Hematopoietic multipotent progenitor cell treated with erythropoietin and hydrocortisone succinate and interleukin-3 and kit ligand, for 8 days (in vitro differentiated cells): ENCODE data around the gene RNPEPL1.

Experiments used
- DNase-seq: peaks from one replicate; pipeline ENCODE4 v3.0.0-alpha.2; 2015

RNPEPL1 gene

GRCh38 chr2:240566203-240567136, 1.8 kb upstream of the RNPEPL1 start:
- peak; percentile 93 for DNase-seq

GRCh38 chr2:240567137-240567871, 980 bp upstream of the RNPEPL1 start:
- DNase-seq = no peak

GRCh38 chr2:240568678-240569522, 616 bp downstream of the RNPEPL1 start:
- DNase-seq = peak; percentile 69

- DNase-seq = no peak
Observed at GRCh38 chr2:240569523-240569997, 1.3 kb downstream of the RNPEPL1 start.

- no peak for DNase-seq
Observed at GRCh38 chr2:240569998-240570530, 1.8 kb downstream of the RNPEPL1 start.

- no peak for DNase-seq
Observed at GRCh38 chr2:240570531-240571313, 2.4 kb downstream of the RNPEPL1 start.

- DNase-seq = no peak
Observed at GRCh38 chr2:240571314-240571973, 3.2 kb downstream of the RNPEPL1 start.

GRCh38 chr2:240572141-240573031, 4.1 kb downstream of the RNPEPL1 start:
- DNase-seq = no peak

- DNase-seq = no peak
Observed at GRCh38 chr2:240573071-240573515, 4.8 kb downstream of the RNPEPL1 start.

- no peak for DNase-seq
Observed at GRCh38 chr2:240573516-240574385, 5.5 kb downstream of the RNPEPL1 start.

GRCh38 chr2:240574386-240575100, 6.3 kb downstream of the RNPEPL1 start:
- DNase-seq = no peak

GRCh38 chr2:240575101-240575965, 7.0 kb downstream of the RNPEPL1 start:
- no peak for DNase-seq

- DNase-seq = no peak
Observed at GRCh38 chr2:240576036-240576435, 7.8 kb downstream of the RNPEPL1 start.

GRCh38 chr2:240576436-240577205, 8.3 kb downstream of the RNPEPL1 start:
- DNase-seq = no peak

- DNase-seq = no peak
Observed at GRCh38 chr2:240577281-240578109, 9.2 kb downstream of the RNPEPL1 start.

GRCh38 chr2:240578110-240578450, 9.8 kb downstream of the RNPEPL1 start:
- DNase-seq = no peak
